GM23338 (cell line): ENCODE results near the gene OXT. TPM values are rescaled to one million over a fixed set of nuclear protein-coding genes. Genes with fewer than 3 reads are reported as not detected.

Experiments
- ATAC-seq: fragments of 200-7000 bp; cut with Tn5 transposase; 3 replicates; pipeline ENCODE4 v1.9.1; 2020
- DNase-seq: peaks from one replicate; pipeline ENCODE4 v3.0.0-alpha.2; 2015; ENCODE audit warnings: low spot score
- H2AFZ ChIP-seq: fragments of 200-600 bp; sonication (generic); 2 replicates; pipeline ENCODE4 v1.8.0; 2016; ENCODE audit warnings: antibody characterized with exemption, mild to moderate bottlenecking, moderate library complexity
- H3F3A ChIP-seq: fragments of 200-600 bp; sonication (generic); replicated peaks from 2 replicates; pipeline ENCODE4 v1.8.0; 2017; ENCODE audit warnings: antibody characterized with exemption, mixed run types, low read depth
- H3K27ac ChIP-seq: fragments of 200-600 bp; sonication (generic); 2 replicates; pipeline ENCODE4 v1.6.1; 2016; ENCODE audit warnings: low read depth
- H3K27me3 ChIP-seq: fragments of 200-600 bp; sonication (generic); 2 replicates; pipeline ENCODE4 v1.8.0; 2016; ENCODE audit warnings: mild to moderate bottlenecking, mixed run types, moderate library complexity; ENCODE audit not compliant: insufficient read depth
- H3K36me3 ChIP-seq: fragments of 200-600 bp; sonication (generic); 2 replicates; pipeline ENCODE4 v1.8.0; 2016; ENCODE audit warnings: mild to moderate bottlenecking; ENCODE audit not compliant: insufficient read depth
- H3K4me1 ChIP-seq: fragments of 200-600 bp; sonication (generic); 2 replicates; pipeline ENCODE4 v1.8.0; 2016; ENCODE audit warnings: mild to moderate bottlenecking, moderate library complexity; ENCODE audit not compliant: insufficient read depth
- H3K4me2 ChIP-seq: fragments of 200-600 bp; sonication (generic); 2 replicates; pipeline ENCODE4 v1.7.1; 2017; ENCODE audit warnings: mixed run types
- H3K4me3 ChIP-seq: fragments of 200-600 bp; sonication (generic); 2 replicates; pipeline ENCODE4 v1.6.1; 2016; ENCODE audit warnings: mixed run types
- H3K79me2 ChIP-seq: fragments of 200-600 bp; sonication (generic); replicated peaks from 2 replicates; pipeline ENCODE4 v1.8.0; 2017; ENCODE audit warnings: mild to moderate bottlenecking; ENCODE audit not compliant: insufficient read depth
- H3K9me2 ChIP-seq: fragments of 200-600 bp; sonication (generic); 2 replicates; pipeline ENCODE4 v1.8.0; 2017; ENCODE audit not compliant: insufficient read depth
- H4K20me1 ChIP-seq: fragments of 200-600 bp; sonication (generic); replicated peaks from 2 replicates; pipeline ENCODE4 v1.8.0; 2017; ENCODE audit warnings: mild to moderate bottlenecking; ENCODE audit not compliant: insufficient read depth
- H3K27ac Mint-ChIP-seq: 2 replicates; pipeline ENCODE4 v1.8.0; 2020; ENCODE audit warnings: inconsistent platforms, mild to moderate bottlenecking, moderate library complexity, mixed read lengths
- H3K27me3 Mint-ChIP-seq: 3 replicates; pipeline ENCODE4 v1.8.0; 2022; ENCODE audit warnings: low read depth, mild to moderate bottlenecking, moderate library complexity, mixed read lengths, inconsistent platforms; ENCODE audit not compliant: insufficient read depth, poor library complexity
- H3K36me3 Mint-ChIP-seq: 3 replicates; pipeline ENCODE4 v1.8.0; 2021; ENCODE audit warnings: low read depth, mild to moderate bottlenecking, inconsistent platforms, moderate library complexity, mixed read lengths
- H3K4me1 Mint-ChIP-seq: 3 replicates; pipeline ENCODE4 v1.8.0; 2020; ENCODE audit warnings: mild to moderate bottlenecking, inconsistent platforms, mixed read lengths
- H3K4me3 Mint-ChIP-seq: 3 replicates; pipeline ENCODE4 v1.8.0; 2021; ENCODE audit warnings: moderate library complexity, mild to moderate bottlenecking, inconsistent platforms, mixed read lengths
- H3K9me3 Mint-ChIP-seq: 3 replicates; pipeline ENCODE4 v1.8.0; 2020; ENCODE audit warnings: moderate library complexity, mild to moderate bottlenecking, inconsistent platforms, mixed read lengths
- CREB1 ChIP-seq: fragments of 250-450 bp; sonication (Bioruptor Pico); IDR thresholded peaks from 2 replicates; pipeline ENCODE4 v1.5.0; 2020; ENCODE audit warnings: low read depth, mild to moderate bottlenecking, moderate library complexity
- JUNB ChIP-seq: IDR thresholded peaks from one replicate; pipeline ENCODE4 v1.6.1; 2016; ENCODE audit warnings: antibody characterized with exemption; ENCODE audit not compliant: unreplicated experiment
- NANOG ChIP-seq: IDR thresholded peaks from 2 replicates; pipeline ENCODE4 v1.6.1; 2016; ENCODE audit warnings: antibody characterized with exemption, borderline replicate concordance
- REST ChIP-seq: IDR thresholded peaks from one replicate; pipeline ENCODE4 v1.6.1; 2018; ENCODE audit warnings: antibody characterized with exemption; ENCODE audit not compliant: unreplicated experiment
- ZNF114 ChIP-seq: fragments of 250-450 bp; sonication (Bioruptor Pico); IDR thresholded peaks from 2 replicates; pipeline ENCODE4 v1.5.0; 2020; ENCODE audit warnings: mild to moderate bottlenecking, moderate library complexity
- ZNF462 ChIP-seq: fragments of 250-450 bp; sonication (Bioruptor Pico); IDR thresholded peaks from 2 replicates; pipeline ENCODE4 v1.5.0; 2020; ENCODE audit warnings: mild to moderate bottlenecking, moderate library complexity
- polyA plus RNA-seq: library from polyadenylated mRNA; unstranded; fragments of >200 nt; fragmentation: Nextera tagmentation; extraction: Ambion mirVana; gene quantifications from 2 replicates; pipeline ENCODE4 v1.2.1, GENCODE V29; 2016
- total RNA-seq: library from RNA; depleted of rRNA; stranded (reverse); fragments of >200 nt; shearing (Covaris generic); gene quantifications from 2 replicates; pipeline ENCODE4 v1.2.3, GENCODE V29; 2014
- TF ChIP-seq, protein P1 (sequence below): IDR thresholded peaks from 2 replicates; pipeline ENCODE4 v1.6.1; 2016; ENCODE audit warnings: antibody characterized with exemption

Gene OXT
- total and polyA plus RNA-seq, 2 experiments from 2014 or later: 1.5 TPM; not detected in 1

DNA sequence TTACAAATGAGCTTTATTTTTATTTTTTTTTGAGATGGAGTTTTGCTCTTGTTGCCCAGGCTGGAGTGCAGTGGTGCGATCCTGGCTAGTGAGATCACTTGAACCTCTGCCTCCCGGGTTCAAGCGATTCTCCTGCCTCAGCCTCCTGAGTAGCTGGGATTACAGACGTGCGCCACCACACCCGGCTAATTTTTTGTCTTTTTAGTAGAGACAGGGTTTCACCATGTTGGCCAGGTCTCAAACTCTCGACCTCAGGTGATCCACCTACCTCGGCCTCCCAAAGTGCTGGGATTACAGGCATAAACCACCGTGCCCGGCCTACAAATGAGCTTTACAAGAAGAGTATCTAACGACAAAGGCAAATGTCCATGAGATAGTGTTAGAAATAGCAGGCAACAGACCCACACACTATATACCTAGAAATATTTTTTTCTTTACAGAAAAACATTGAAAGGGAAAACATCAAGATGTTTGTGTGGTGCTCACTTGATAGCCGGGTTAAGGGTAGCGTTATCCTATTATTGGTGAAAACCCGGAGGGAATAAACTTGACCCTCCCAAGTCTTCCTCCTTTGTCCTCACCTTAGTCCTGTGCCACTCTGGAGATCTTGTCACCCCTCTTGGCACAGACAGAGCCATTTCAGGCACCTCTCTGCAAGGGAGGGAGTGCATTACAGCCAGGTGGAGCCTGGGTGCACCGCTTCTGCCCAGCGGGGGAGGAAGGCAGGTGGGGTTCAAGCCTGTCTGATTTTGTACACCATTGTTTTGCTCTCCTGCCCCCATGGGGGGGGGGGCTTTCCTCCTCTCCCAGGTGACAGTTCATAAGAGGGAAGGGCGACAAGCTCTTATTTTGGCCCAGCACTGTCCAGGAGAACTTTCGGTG is 34.1 kb downstream of the OXT start (continued):
- TF ChIP-seq ZNF462 (CRISPR knock-in tag) (no peak), REST (no peak), JUNB (no peak)

- ATAC-seq (no peak), DNase-seq (no peak)
- H3K4me3 Mint-ChIP-seq: no peak overlapping the region
- peaks cover 10% of the 10 kb centered on the region for H3K27me3 Mint-ChIP-seq
- Histone ChIP-seq H3K9me2 (no peaks in the 10 kb centered on the region), H3F3A (no peaks in the 10 kb centered on the region), H3K79me2 (no peaks in the 10 kb centered on the region), H4K20me1 (no peaks in the 10 kb centered on the region), H3K27ac (no peak overlapping the region), H3K4me3 (no peak overlapping the region), H3K36me3 (no peaks in the 10 kb centered on the region), H2AFZ (no peak overlapping the region), H3K27me3 (no peaks in the 10 kb centered on the region), H3K4me2 (no peak overlapping the region), H3K4me1 (no peaks in the 10 kb centered on the region)
- H3K27ac Mint-ChIP-seq: no peak overlapping the region
- no peaks in the 10 kb centered on the region for H3K9me3 Mint-ChIP-seq
- H3K36me3 Mint-ChIP-seq: no peaks in the 10 kb centered on the region
- H3K4me1 Mint-ChIP-seq: peaks cover 12% of the 10 kb centered on the region
- TF ChIP-seq CREB1 (CRISPR knock-in tag): no peak
- no peak for TF ChIP-seq ZNF114 (CRISPR knock-in tag)
- TF ChIP-seq, protein P1, sequence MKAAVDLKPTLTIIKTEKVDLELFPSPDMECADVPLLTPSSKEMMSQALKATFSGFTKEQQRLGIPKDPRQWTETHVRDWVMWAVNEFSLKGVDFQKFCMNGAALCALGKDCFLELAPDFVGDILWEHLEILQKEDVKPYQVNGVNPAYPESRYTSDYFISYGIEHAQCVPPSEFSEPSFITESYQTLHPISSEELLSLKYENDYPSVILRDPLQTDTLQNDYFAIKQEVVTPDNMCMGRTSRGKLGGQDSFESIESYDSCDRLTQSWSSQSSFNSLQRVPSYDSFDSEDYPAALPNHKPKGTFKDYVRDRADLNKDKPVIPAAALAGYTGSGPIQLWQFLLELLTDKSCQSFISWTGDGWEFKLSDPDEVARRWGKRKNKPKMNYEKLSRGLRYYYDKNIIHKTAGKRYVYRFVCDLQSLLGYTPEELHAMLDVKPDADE: no peak
- TF ChIP-seq NANOG: no peak
These were observed 34.8 kb downstream of the OXT start for GRCh38 chr20:3106185-3106584.
